Left ventricle myocardium inferior (tissue), 1 donor: ENCODE results near the gene RSAD1. TPM values are rescaled to one million over a fixed set of nuclear protein-coding genes. Genes with fewer than 3 reads are reported as not detected.

Experiments
- DNase-seq: peaks from one replicate; pipeline ENCODE4 v3.0.0-alpha.2; 2020
- H3K27ac ChIP-seq: fragments of 200-600 bp; replicated peaks from 2 replicates; pipeline ENCODE4 v1.8.0; 2021
- H3K27me3 ChIP-seq: fragments of 200-600 bp; 2 replicates; pipeline ENCODE4 v1.8.0; 2021; ENCODE audit warnings: low read depth
- H3K36me3 ChIP-seq: fragments of 200-600 bp; 2 replicates; pipeline ENCODE4 v1.8.0; 2021
- H3K4me1 ChIP-seq: fragments of 200-600 bp; 2 replicates; pipeline ENCODE4 v1.8.0; 2021
- H3K4me3 ChIP-seq: fragments of 200-600 bp; 2 replicates; pipeline ENCODE4 v1.8.0; 2021; ENCODE audit warnings: mild to moderate bottlenecking, moderate library complexity
- H3K9me3 ChIP-seq: fragments of 200-600 bp; replicated peaks from 2 replicates; pipeline ENCODE4 v1.8.0; 2021
- CTCF ChIP-seq: fragments of 200-600 bp; IDR thresholded peaks from 2 replicates; pipeline ENCODE4 v1.8.0; 2021; ENCODE audit warnings: antibody characterized with exemption, mild to moderate bottlenecking, borderline replicate concordance
- intact Hi-C: fragments of 100-400 bp; cut with micrococcal nuclease; formaldehyde crosslinking; loops from one replicate; pipeline ENCODE4 v1.11.0; 2022
- total RNA-seq: library from RNA; stranded (reverse); fragmentation: NEBNext Ultra II Directional; extraction: Animal tissue kit (Norgen Biotek cat#: 25700); gene quantifications from one replicate; pipeline ENCODE4 v1.2.1, GENCODE V29; 2021
- donor health status: DM: no; HTN: yes; CAD: no; lungs with severe emphysema.

The RSAD1 gene
- total RNA-seq, 1 donor from 2014 or later = 51.7 TPM

- peak; percentile 79 for DNase-seq
- Histone ChIP-seq H3K27me3 (peaks cover 53% of the 10 kb centered on the region), H3K4me1 (peaks cover 35% of the 10 kb centered on the region), H3K9me3 (no peaks in the 10 kb centered on the region), H3K4me3 (peak overlapping the region; percentile 71), H3K36me3 (peaks cover 22% of the 10 kb centered on the region), H3K27ac (peak overlapping the region; percentile 90)
- no peak for TF ChIP-seq CTCF
- intact Hi-C loops = no loop called here
Observed at GRCh38 chr17:50533720-50534148, 55.1 kb downstream of the RSAD1 start.

GRCh38 chr17:50534222-50534978 is 55.7 kb downstream of the RSAD1 start:
- Histone ChIP-seq H3K4me1 (peaks cover 35% of the 10 kb centered on the region), H3K27ac (peak overlapping the region; percentile 90), H3K9me3 (no peaks in the 10 kb centered on the region), H3K4me3 (peak overlapping the region; percentile 71), H3K36me3 (peaks cover 26% of the 10 kb centered on the region), H3K27me3 (peaks cover 49% of the 10 kb centered on the region)
- DNase-seq = no peak
- intact Hi-C loops = no loop called here
- TF ChIP-seq CTCF = peak; percentile 52

GRCh38 chr17:50534979-50535326 is 56.3 kb downstream of the RSAD1 start:
- peaks cover 35% of the 10 kb centered on the region for H3K4me1 ChIP-seq
- TF ChIP-seq CTCF = no peak
- intact Hi-C loops = no loop called here
- no peaks in the 10 kb centered on the region for H3K9me3 ChIP-seq
- peaks cover 44% of the 10 kb centered on the region for H3K27me3 ChIP-seq
- no peak for DNase-seq
- H3K36me3 ChIP-seq = peaks cover 30% of the 10 kb centered on the region
- H3K27ac ChIP-seq = peak overlapping the region; percentile 90
- peak overlapping the region; percentile 71 for H3K4me3 ChIP-seq

GRCh38 chr17:50535407-50535806 is 56.7 kb downstream of the RSAD1 start:
- no peaks in the 10 kb centered on the region for H3K9me3 ChIP-seq
- intact Hi-C loops = no loop called here
- H3K27ac ChIP-seq = peak overlapping the region; percentile 90
- peaks cover 30% of the 10 kb centered on the region for H3K36me3 ChIP-seq
- H3K4me3 ChIP-seq = peak overlapping the region; percentile 71
- TF ChIP-seq CTCF = no peak
- no peak for DNase-seq
- peaks cover 35% of the 10 kb centered on the region for H3K4me1 ChIP-seq
- H3K27me3 ChIP-seq = peaks cover 41% of the 10 kb centered on the region

Other genes starting within 250 kb of the RSAD1 start
- not detected for gene TMEM92, start 204.4 kb upstream of the RSAD1 start, total RNA-seq
- 12.6 TPM for gene XYLT2, start 132.7 kb upstream of the RSAD1 start, total RNA-seq
- gene MRPL27, start 105.7 kb upstream of the RSAD1 start, total RNA-seq = 85.0 TPM
- 0.74 TPM for gene EME1, start 105.6 kb upstream of the RSAD1 start, total RNA-seq
- 23.7 TPM for gene LRRC59, start 81.3 kb upstream of the RSAD1 start, total RNA-seq
- 18.2 TPM for gene ACSF2, start 52.6 kb upstream of the RSAD1 start, total RNA-seq
- gene CHAD, start 10.0 kb upstream of the RSAD1 start, total RNA-seq = not detected
- gene MYCBPAP, start 29.6 kb downstream of the RSAD1 start, total RNA-seq = 0.82 TPM
- 19.9 TPM for gene EPN3, start 53.9 kb downstream of the RSAD1 start, total RNA-seq
- gene SPATA20, start 68.3 kb downstream of the RSAD1 start, total RNA-seq = 66.3 TPM
- 0.58 TPM for gene CACNA1G, start 81.9 kb downstream of the RSAD1 start, total RNA-seq
- gene ABCC3, start 156.0 kb downstream of the RSAD1 start, total RNA-seq = 0.88 TPM
- gene ANKRD40, start 229.1 kb downstream of the RSAD1 start, total RNA-seq = 53.1 TPM
- 64.4 TPM for gene LUC7L3, start 240.7 kb downstream of the RSAD1 start, total RNA-seq